PC-9 (cell line): Measurements from ENCODE around the gene LAMA2.

Experiments used
- EZH2 ChIP-seq: fragments of 200-600 bp; sonication (generic); IDR thresholded peaks from 2 replicates; pipeline ENCODE4 v1.8.0; 2017; ENCODE audit warnings: antibody characterized with exemption, low read depth
- TF ChIP-seq, protein P1 (sequence below): fragments of 200-600 bp; sonication (generic); conservative IDR thresholded peaks from 2 replicates; pipeline ENCODE4 v1.6.1; 2017; ENCODE audit warnings: mixed run types, antibody characterized with exemption, mild to moderate bottlenecking, moderate library complexity

DNA sequence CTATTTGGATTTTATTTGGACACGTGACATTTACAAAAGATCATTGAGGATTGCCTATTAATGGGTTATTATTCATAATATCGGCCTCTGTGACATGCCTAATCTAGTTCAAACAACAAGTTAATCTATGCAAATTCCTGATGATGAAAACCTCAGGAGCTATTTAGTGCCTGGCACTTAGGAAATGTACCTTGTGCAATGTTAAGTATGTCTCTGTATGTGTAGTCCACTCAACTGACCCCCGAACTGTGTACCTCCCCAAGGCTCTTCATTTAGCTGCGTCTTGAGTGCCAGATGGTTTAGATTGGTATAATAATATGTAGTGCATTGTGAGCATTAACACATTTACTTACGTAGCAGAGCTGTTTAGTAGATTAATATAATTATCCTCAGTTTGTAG lies 6.9 kb downstream of the LAMA2 start:
- TF ChIP-seq, protein P1, sequence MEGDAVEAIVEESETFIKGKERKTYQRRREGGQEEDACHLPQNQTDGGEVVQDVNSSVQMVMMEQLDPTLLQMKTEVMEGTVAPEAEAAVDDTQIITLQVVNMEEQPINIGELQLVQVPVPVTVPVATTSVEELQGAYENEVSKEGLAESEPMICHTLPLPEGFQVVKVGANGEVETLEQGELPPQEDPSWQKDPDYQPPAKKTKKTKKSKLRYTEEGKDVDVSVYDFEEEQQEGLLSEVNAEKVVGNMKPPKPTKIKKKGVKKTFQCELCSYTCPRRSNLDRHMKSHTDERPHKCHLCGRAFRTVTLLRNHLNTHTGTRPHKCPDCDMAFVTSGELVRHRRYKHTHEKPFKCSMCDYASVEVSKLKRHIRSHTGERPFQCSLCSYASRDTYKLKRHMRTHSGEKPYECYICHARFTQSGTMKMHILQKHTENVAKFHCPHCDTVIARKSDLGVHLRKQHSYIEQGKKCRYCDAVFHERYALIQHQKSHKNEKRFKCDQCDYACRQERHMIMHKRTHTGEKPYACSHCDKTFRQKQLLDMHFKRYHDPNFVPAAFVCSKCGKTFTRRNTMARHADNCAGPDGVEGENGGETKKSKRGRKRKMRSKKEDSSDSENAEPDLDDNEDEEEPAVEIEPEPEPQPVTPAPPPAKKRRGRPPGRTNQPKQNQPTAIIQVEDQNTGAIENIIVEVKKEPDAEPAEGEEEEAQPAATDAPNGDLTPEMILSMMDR: no peak
- no peak for TF ChIP-seq EZH2
